ENCODE measurements around the gene TET1. TPM values are rescaled to one million over a fixed set of nuclear protein-coding genes. Genes with fewer than 3 reads are reported as not detected.

Gene TET1
- total RNA-seq, 1 experiment from 2014 or later: 53.4 TPM

DNA sequence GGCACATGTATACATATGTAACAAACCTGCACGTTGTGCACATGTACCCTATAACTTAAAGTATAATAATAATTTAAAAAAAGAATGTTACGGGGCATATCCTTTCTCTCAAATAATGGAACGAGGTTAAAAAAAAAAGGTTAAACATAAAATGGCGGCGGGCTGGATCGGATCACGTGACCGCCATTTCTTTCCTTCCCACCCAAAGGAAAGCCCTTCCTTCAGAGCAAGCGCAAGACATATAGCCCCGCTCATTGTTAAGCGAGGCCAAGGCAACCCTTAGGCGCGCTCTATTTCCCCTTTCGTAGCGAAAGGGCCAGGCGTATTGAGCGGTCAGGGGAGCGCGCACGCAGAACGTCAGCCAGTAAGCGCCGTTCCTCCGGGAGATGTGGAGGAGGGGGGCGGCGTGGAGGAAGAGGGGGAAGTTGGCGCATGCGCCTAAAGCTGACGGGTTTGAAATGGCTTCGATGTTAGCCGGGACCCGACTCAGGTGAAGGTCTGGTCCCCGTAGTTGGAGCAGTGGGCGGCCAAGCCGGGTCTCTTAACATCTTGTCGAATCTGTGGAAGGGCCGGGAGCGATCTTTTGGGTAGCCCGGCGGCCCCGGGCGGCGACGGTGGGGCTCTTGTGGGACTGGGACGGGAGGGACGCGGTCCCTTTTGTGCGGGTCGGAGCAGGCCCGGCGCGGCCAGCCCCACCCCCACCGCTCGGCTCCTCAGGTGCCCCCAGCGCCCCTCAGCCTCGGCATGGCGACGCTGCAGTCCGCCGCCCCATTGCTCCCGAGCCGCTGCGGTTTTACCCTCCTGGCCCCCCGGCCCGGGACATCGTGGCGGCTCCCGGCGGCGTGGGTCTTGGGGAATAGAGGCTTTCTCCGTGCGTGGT, 160.9 kb downstream of the TET1 start, which contains the start of gene CCAR1:
Gene CCAR1, plus strand, starts transcription at position 447 of the 880 bp plus-strand sequence. CDS start 1,266 bp downstream, outside the sequence.
- H4K8ac ChIP-seq (replicated peaks; ENCODE audit: insufficient read length, low read depth, low read length): no peak within 1 kb of the TSS
- no CpG with 5 or more reads among the region's 72 CpGs for WGBS (ENCODE audit: extremely low coverage, insufficient read length, low lambda C conversion rate)
- H3K36me3 Mint-ChIP-seq (ENCODE audit: insufficient read depth in 1 of 3, low read depth in 3 of 3): peaks cover 24 to 36% (median 36%) of the 10 kb centered on the region in 3 experiments
- H2BK5ac ChIP-seq (ENCODE audit: insufficient read length, low read length): peak within 1 kb of the TSS; percentile 95
- H3T11ph ChIP-seq (ENCODE audit: low read length): no peak within 1 kb of the TSS
- no peak within 1 kb of the TSS for H3K23ac ChIP-seq (ENCODE audit: insufficient read length, low read depth, low read length)
- H4K91ac ChIP-seq (ENCODE audit: insufficient read length, low read depth, low read length): peak within 1 kb of the TSS; percentile 79
- H3K79me1 ChIP-seq (ENCODE audit: insufficient read depth, low read depth, low read length, poor library complexity, severe bottlenecking): no peaks in the 10 kb centered on the region
- peak; percentile 96 for DNase-seq
- H3K27ac Mint-ChIP-seq: peak within 1 kb of the TSS; percentile 99 to 100 (median 100)
- peak within 1 kb of the TSS; percentile 99 for H3K18ac ChIP-seq (ENCODE audit: insufficient read length, low read depth, low read length)
- peak within 1 kb of the TSS; percentile 99 for H3K14ac ChIP-seq (ENCODE audit: insufficient read depth, low read length)
- H3K9me3 Mint-ChIP-seq: no peaks in the 10 kb centered on the region
- H3K4ac ChIP-seq (ENCODE audit: low read depth, low read length): peak within 1 kb of the TSS; percentile 94
- H3K9ac ChIP-seq (ENCODE audit: extremely low read depth, insufficient read length, low read length): peak within 1 kb of the TSS; percentile 84
- peak within 1 kb of the TSS; percentile 96 to 97 for H3K4me3 Mint-ChIP-seq
- H2AK5ac ChIP-seq (ENCODE audit: insufficient read length, low read length): no peak within 1 kb of the TSS
- H2BK120ac ChIP-seq (ENCODE audit: low read depth, low read length, poor library complexity, severe bottlenecking): peak within 1 kb of the TSS; percentile 81
- peak within 1 kb of the TSS; percentile 40 for H2BK12ac ChIP-seq (ENCODE audit: insufficient read length, low read depth, low read length)
- no peak within 1 kb of the TSS for H2BK20ac ChIP-seq (ENCODE audit: low read depth, low read length, poor library complexity, severe bottlenecking)
- H3K23me2 ChIP-seq (ENCODE audit: insufficient read length, low read depth, low read length, poor library complexity, severe bottlenecking): no peaks in the 10 kb centered on the region
- peaks cover 6 to 7% of the 10 kb centered on the region in 2 experiments for H3K4me1 Mint-ChIP-seq
- H3K9me3 ChIP-seq (ENCODE audit: control insufficient read depth, low read depth, low read length): no peaks in the 10 kb centered on the region
- peaks cover 8% of the 10 kb centered on the region; the same call in 1 of the 2 replicates for H3K79me2 ChIP-seq (ENCODE audit: insufficient read depth, low read length)
- H3K4me2 ChIP-seq (ENCODE audit: insufficient read depth, insufficient read length, low read length): peak within 1 kb of the TSS; percentile 92
- H2AFZ ChIP-seq (ENCODE audit: low read length): no peak within 1 kb of the TSS
- peak within 1 kb of the TSS; percentile 96 for H3K27ac ChIP-seq (ENCODE audit: insufficient read length, low read depth, low read length)
- H3K27me3 Mint-ChIP-seq (ENCODE audit: low read depth): peaks cover 1% of the 10 kb centered on the region; the same call in 1 of the 2 replicates
- H4K5ac ChIP-seq (ENCODE audit: insufficient read length, low read depth, low read length): peak within 1 kb of the TSS; percentile 41
- no peak within 1 kb of the TSS for H2BK15ac ChIP-seq (ENCODE audit: low read depth, low read length)
- TF ChIP-seq, protein P1, sequence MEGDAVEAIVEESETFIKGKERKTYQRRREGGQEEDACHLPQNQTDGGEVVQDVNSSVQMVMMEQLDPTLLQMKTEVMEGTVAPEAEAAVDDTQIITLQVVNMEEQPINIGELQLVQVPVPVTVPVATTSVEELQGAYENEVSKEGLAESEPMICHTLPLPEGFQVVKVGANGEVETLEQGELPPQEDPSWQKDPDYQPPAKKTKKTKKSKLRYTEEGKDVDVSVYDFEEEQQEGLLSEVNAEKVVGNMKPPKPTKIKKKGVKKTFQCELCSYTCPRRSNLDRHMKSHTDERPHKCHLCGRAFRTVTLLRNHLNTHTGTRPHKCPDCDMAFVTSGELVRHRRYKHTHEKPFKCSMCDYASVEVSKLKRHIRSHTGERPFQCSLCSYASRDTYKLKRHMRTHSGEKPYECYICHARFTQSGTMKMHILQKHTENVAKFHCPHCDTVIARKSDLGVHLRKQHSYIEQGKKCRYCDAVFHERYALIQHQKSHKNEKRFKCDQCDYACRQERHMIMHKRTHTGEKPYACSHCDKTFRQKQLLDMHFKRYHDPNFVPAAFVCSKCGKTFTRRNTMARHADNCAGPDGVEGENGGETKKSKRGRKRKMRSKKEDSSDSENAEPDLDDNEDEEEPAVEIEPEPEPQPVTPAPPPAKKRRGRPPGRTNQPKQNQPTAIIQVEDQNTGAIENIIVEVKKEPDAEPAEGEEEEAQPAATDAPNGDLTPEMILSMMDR (conservative IDR thresholded peaks at IDR 0.05): no peak
- H3K4me1 ChIP-seq (ENCODE audit: insufficient read depth, low read length): no peaks in the 10 kb centered on the region
- no peaks in the 10 kb centered on the region for H3K27me3 ChIP-seq (ENCODE audit: insufficient read depth, low read length)
- no peak within 1 kb of the TSS for H3K56ac ChIP-seq (ENCODE audit: insufficient read length, low read depth, low read length)
- H4K20me1 ChIP-seq (ENCODE audit: control insufficient read depth, insufficient read depth, insufficient read length): no peaks in the 10 kb centered on the region
